IPS DF 6.9 (cell line): Measurements from ENCODE around the gene CDH10.

Experiments
- DNase-seq: peaks from one replicate; pipeline ENCODE4 v3.0.0-alpha.2; 2013; ENCODE audit warnings: low read depth, low spot score
- H3K27ac ChIP-seq: one replicate; pipeline ENCODE4 v1.5.1; 2013; ENCODE audit warnings: low read length, control low read depth
- H3K27me3 ChIP-seq: 2 replicates; pipeline ENCODE4 v1.6.1; 2013; ENCODE audit warnings: mild to moderate bottlenecking, low read length; ENCODE audit not compliant: control insufficient read depth, insufficient read depth
- H3K36me3 ChIP-seq: 2 replicates; pipeline ENCODE4 v1.6.1; 2013; ENCODE audit warnings: low read length; ENCODE audit not compliant: control insufficient read depth, insufficient read depth
- H3K4me1 ChIP-seq: 2 replicates; pipeline ENCODE4 v1.6.1; 2013; ENCODE audit warnings: low read length; ENCODE audit not compliant: control insufficient read depth, insufficient read depth
- H3K4me3 ChIP-seq: 2 replicates; pipeline ENCODE4 v1.5.1; 2013; ENCODE audit warnings: mild to moderate bottlenecking, low read length
- H3K9me3 ChIP-seq: 2 replicates; pipeline ENCODE4 v1.6.1; 2013; ENCODE audit warnings: low read length, inconsistent platforms; ENCODE audit not compliant: control insufficient read depth, insufficient read depth
- WGBS: extraction: QIAGEN DNeasy Blood & Tissue Kit; methylation state at CpG from one replicate; pipeline ENCODE4 v1.1.7; 2013; ENCODE audit warnings: mixed read lengths, missing lambda C conversion rate; ENCODE audit not compliant: insufficient read length, insufficient coverage; 5-methylcytosine and 5-hydroxymethylcytosine counted together

CDH10 gene

GRCh38 chr5:24609706-24610105, 35.1 kb downstream of the CDH10 start:
- Histone ChIP-seq H3K4me1 (no peaks in the 10 kb centered on the region), H3K27ac (no peak overlapping the region), H3K9me3 (no peaks in the 10 kb centered on the region), H3K4me3 (no peak overlapping the region), H3K36me3 (no peaks in the 10 kb centered on the region), H3K27me3 (no peaks in the 10 kb centered on the region)
- DNase-seq: no peak
- WGBS: no CpG with 5 or more reads among the region's 14 CpGs

GRCh38 chr5:24606971-24607370, 37.8 kb downstream of the CDH10 start:
- no peak overlapping the region for H3K27ac ChIP-seq
- no peak for DNase-seq
- no CpG with 5 or more reads among the region's 3 CpGs for WGBS

GRCh38 chr5:24602188-24602587, 42.6 kb downstream of the CDH10 start:
- Histone ChIP-seq H3K27ac (no peak overlapping the region), H3K4me3 (no peak overlapping the region), H3K4me1 (no peaks in the 10 kb centered on the region), H3K9me3 (no peaks in the 10 kb centered on the region), H3K27me3 (no peaks in the 10 kb centered on the region), H3K36me3 (no peaks in the 10 kb centered on the region)
- no peak for DNase-seq
- WGBS: no CpG with 5 or more reads among the region's 2 CpGs

More at GRCh38 chr5:24606971-24607370, 37.8 kb downstream of the CDH10 start:
- Histone ChIP-seq H3K4me3 (no peak overlapping the region), H3K27me3 (no peaks in the 10 kb centered on the region), H3K9me3 (no peaks in the 10 kb centered on the region), H3K36me3 (no peaks in the 10 kb centered on the region), H3K4me1 (no peaks in the 10 kb centered on the region)

GRCh38 chr5:24598956-24599355, 45.8 kb downstream of the CDH10 start:
- Histone ChIP-seq H3K9me3 (no peaks in the 10 kb centered on the region), H3K4me1 (no peaks in the 10 kb centered on the region), H3K27ac (no peak overlapping the region), H3K36me3 (no peaks in the 10 kb centered on the region), H3K4me3 (no peak overlapping the region), H3K27me3 (no peaks in the 10 kb centered on the region)
- no peak for DNase-seq
- WGBS: no CpG with 5 or more reads among the region's 1 CpG

GRCh38 chr5:24595329-24595728, 49.4 kb downstream of the CDH10 start:
- Histone ChIP-seq H3K27ac (no peak overlapping the region), H3K9me3 (no peaks in the 10 kb centered on the region), H3K4me3 (no peak overlapping the region), H3K4me1 (no peaks in the 10 kb centered on the region), H3K27me3 (no peaks in the 10 kb centered on the region), H3K36me3 (no peaks in the 10 kb centered on the region)
- no peak for DNase-seq
- WGBS: no CpG with 5 or more reads among the region's 2 CpGs

GRCh38 chr5:24591426-24591825, 53.4 kb downstream of the CDH10 start:
- Histone ChIP-seq H3K9me3 (no peaks in the 10 kb centered on the region), H3K4me1 (no peaks in the 10 kb centered on the region), H3K27ac (no peak overlapping the region), H3K27me3 (no peaks in the 10 kb centered on the region), H3K36me3 (no peaks in the 10 kb centered on the region), H3K4me3 (no peak overlapping the region)
- no peak for DNase-seq

GRCh38 chr5:24589566-24589965, 55.2 kb downstream of the CDH10 start:
- H3K4me1 ChIP-seq: no peaks in the 10 kb centered on the region
- no peaks in the 10 kb centered on the region for H3K27me3 ChIP-seq
- H3K9me3 ChIP-seq: no peaks in the 10 kb centered on the region
- no peak overlapping the region for H3K4me3 ChIP-seq
- WGBS: 100% methylated on average over 2 of the region's 3 CpGs
- no peaks in the 10 kb centered on the region for H3K36me3 ChIP-seq
- H3K27ac ChIP-seq: no peak overlapping the region
- DNase-seq: no peak

- DNase-seq: no peak
- H3K27me3 ChIP-seq: no peaks in the 10 kb centered on the region
Measured at GRCh38 chr5:24585751-24586150, 59.0 kb downstream of the CDH10 start.

GRCh38 chr5:24571302-24571701, 73.5 kb downstream of the CDH10 start:
- Histone ChIP-seq H3K27ac (no peak overlapping the region), H3K27me3 (no peaks in the 10 kb centered on the region), H3K4me3 (no peak overlapping the region), H3K36me3 (no peaks in the 10 kb centered on the region), H3K4me1 (no peaks in the 10 kb centered on the region), H3K9me3 (no peaks in the 10 kb centered on the region)
- no peak for DNase-seq

More at GRCh38 chr5:24585751-24586150, 59.0 kb downstream of the CDH10 start:
- Histone ChIP-seq H3K4me1 (no peaks in the 10 kb centered on the region), H3K4me3 (no peak overlapping the region), H3K27ac (no peak overlapping the region), H3K36me3 (no peaks in the 10 kb centered on the region), H3K9me3 (no peaks in the 10 kb centered on the region)
- WGBS: no CpG with 5 or more reads among the region's 4 CpGs

GRCh38 chr5:24566933-24567332, 77.8 kb downstream of the CDH10 start:
- DNase-seq: no peak
- no peak overlapping the region for H3K4me3 ChIP-seq
- no peaks in the 10 kb centered on the region for H3K4me1 ChIP-seq
- H3K27me3 ChIP-seq: no peaks in the 10 kb centered on the region
- H3K36me3 ChIP-seq: no peaks in the 10 kb centered on the region
- no peaks in the 10 kb centered on the region for H3K9me3 ChIP-seq
- no peak overlapping the region for H3K27ac ChIP-seq

- no CpG with 5 or more reads among the region's 4 CpGs for WGBS
- H3K4me3 ChIP-seq: no peak overlapping the region
- H3K27me3 ChIP-seq: no peaks in the 10 kb centered on the region
- H3K4me1 ChIP-seq: no peaks in the 10 kb centered on the region
- H3K27ac ChIP-seq: no peak overlapping the region
- no peaks in the 10 kb centered on the region for H3K36me3 ChIP-seq
- H3K9me3 ChIP-seq: no peaks in the 10 kb centered on the region
- DNase-seq: no peak
Measured at GRCh38 chr5:24555229-24555628, 89.5 kb downstream of the CDH10 start.
